Astrocyte (in vitro differentiated cells and primary cell): ENCODE measurements around the gene SMARCA4. TPM values are rescaled to one million over a fixed set of nuclear protein-coding genes. Genes with fewer than 3 reads are reported as not detected.
A peak's percentile ranks its signal among the peaks of the same experiment; 100 is the strongest.

Source experiments
- DNase-seq: peaks from one replicate; pipeline ENCODE4 v3.0.0-alpha.2; 2010; ENCODE audit warnings: low read depth
- FAIRE-seq: peaks from 2 replicates; lab custom pipeline; 2011; peaks lifted over from hg19 to GRCh38; lab: Jason Lieb, UNC
- H2AFZ ChIP-seq: 2 replicates; pipeline ENCODE4 v1.6.0; 2012; ENCODE audit warnings: low read depth, low read length, inconsistent platforms
- H3K27ac ChIP-seq: 2 replicates; pipeline ENCODE4 v1.5.1; 2011; ENCODE audit warnings: low read depth, low read length, inconsistent platforms
- H3K27me3 ChIP-seq: 2 replicates; pipeline ENCODE4 v1.6.0; 2011; ENCODE audit warnings: low read length, inconsistent platforms; ENCODE audit not compliant: insufficient read depth
- H3K36me3 ChIP-seq: 2 replicates; pipeline ENCODE4 v1.5.1; 2011; ENCODE audit warnings: low read length, inconsistent platforms; ENCODE audit not compliant: insufficient read depth
- H3K4me1 ChIP-seq: 2 replicates; pipeline ENCODE4 v1.5.1; 2011; ENCODE audit warnings: low read length, inconsistent platforms; ENCODE audit not compliant: insufficient read depth
- H3K4me2 ChIP-seq: 2 replicates; pipeline ENCODE4 v1.6.0; 2012; ENCODE audit warnings: low read length, inconsistent platforms
- H3K4me3 ChIP-seq: 2 replicates; pipeline ENCODE4 v1.5.1; 2011; ENCODE audit warnings: low read depth, mild to moderate bottlenecking, low read length, inconsistent platforms; ENCODE audit not compliant: insufficient read depth
- H3K79me2 ChIP-seq: 2 replicates; pipeline ENCODE4 v1.6.0; 2012; ENCODE audit warnings: mild to moderate bottlenecking, low read length, inconsistent platforms; ENCODE audit not compliant: insufficient read depth
- H3K9ac ChIP-seq: 2 replicates; pipeline ENCODE4 v1.6.0; 2012; ENCODE audit warnings: mild to moderate bottlenecking, low read length, inconsistent platforms
- H3K9me3 ChIP-seq: 2 replicates; pipeline ENCODE4 v1.5.1; 2012; ENCODE audit warnings: low read depth, mild to moderate bottlenecking, low read length, inconsistent platforms; ENCODE audit not compliant: insufficient read depth
- H4K20me1 ChIP-seq: 2 replicates; pipeline ENCODE4 v1.6.0; 2012; ENCODE audit warnings: low read length, inconsistent platforms; ENCODE audit not compliant: insufficient read depth
- H3K27ac Mint-ChIP-seq: one replicate; pipeline ENCODE4 v1.8.0; 2021; ENCODE audit warnings: mild to moderate bottlenecking, mixed read lengths; ENCODE audit not compliant: unreplicated experiment
- H3K27me3 Mint-ChIP-seq: one replicate; pipeline ENCODE4 v1.8.0; 2021; ENCODE audit warnings: low read depth, mixed read lengths; ENCODE audit not compliant: unreplicated experiment
- H3K36me3 Mint-ChIP-seq: one replicate; pipeline ENCODE4 v1.8.0; 2021; ENCODE audit warnings: low read depth, mixed read lengths; ENCODE audit not compliant: unreplicated experiment
- H3K4me1 Mint-ChIP-seq: one replicate; pipeline ENCODE4 v1.8.0; 2021; ENCODE audit warnings: low read depth, mixed read lengths; ENCODE audit not compliant: unreplicated experiment
- H3K4me3 Mint-ChIP-seq: one replicate; pipeline ENCODE4 v1.8.0; 2021; ENCODE audit warnings: mild to moderate bottlenecking, moderate library complexity, mixed read lengths; ENCODE audit not compliant: unreplicated experiment
- H3K9me3 Mint-ChIP-seq: one replicate; pipeline ENCODE4 v1.8.0; 2021; ENCODE audit warnings: mild to moderate bottlenecking, mixed read lengths; ENCODE audit not compliant: unreplicated experiment
- CTCF ChIP-seq: IDR thresholded peaks from 2 replicates; pipeline ENCODE4 v1.5.1; 2011; ENCODE audit warnings: low read depth, mild to moderate bottlenecking, inconsistent platforms, low read length, moderate library complexity; ENCODE audit not compliant: insufficient read depth
- EZH2 ChIP-seq: IDR thresholded peaks from 2 replicates; pipeline ENCODE4 v1.6.1; 2012; ENCODE audit warnings: mild to moderate bottlenecking, low read length, inconsistent platforms; ENCODE audit not compliant: insufficient read depth
- total RNA-seq: library from RNA; stranded (reverse); gene quantifications from 2 replicates; pipeline ENCODE4 v1.2.1, GENCODE V29; 2021

Gene SMARCA4
- total RNA-seq, 1 donor from 2014 or later, result 159 TPM

GRCh38 chr19:10987571-10988297 is 26.9 kb downstream of the SMARCA4 start:
- H3K4me3 Mint-ChIP-seq, result no peak overlapping the region
- H3K9me3 ChIP-seq, result no peaks in the 10 kb centered on the region
- H3K36me3 ChIP-seq, result peaks cover 28% of the 10 kb centered on the region

DNA sequence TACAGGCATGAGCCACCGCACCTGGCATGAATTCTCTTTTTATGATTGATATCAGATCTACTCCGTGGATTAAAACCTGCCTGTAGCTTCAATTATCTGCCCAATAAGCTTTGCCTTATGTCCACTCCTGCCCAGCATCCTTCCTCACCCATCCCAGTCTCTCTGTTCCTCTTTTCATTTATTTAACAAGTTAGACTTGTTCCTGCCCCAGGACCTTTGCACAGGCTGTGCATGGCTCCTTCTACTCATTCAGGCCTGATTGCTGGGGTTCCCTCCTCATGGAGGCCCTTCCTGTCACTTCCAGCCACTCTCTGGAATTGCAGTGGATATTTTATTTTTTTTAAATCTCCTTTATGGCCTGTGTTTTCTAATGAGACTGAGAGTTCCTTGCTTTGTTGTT is 27.6 kb downstream of the SMARCA4 start:
- Histone ChIP-seq H4K20me1 (peaks cover 65% of the 10 kb centered on the region), H3K36me3 (peaks cover 28% of the 10 kb centered on the region)

More at GRCh38 chr19:10987571-10988297, 26.9 kb downstream of the SMARCA4 start:
- no peak overlapping the region for H3K4me2 ChIP-seq
- no peaks in the 10 kb centered on the region for H3K4me1 ChIP-seq
- peaks cover 66% of the 10 kb centered on the region for H4K20me1 ChIP-seq
- Mint-ChIP-seq H3K4me1 (no peaks in the 10 kb centered on the region), H3K36me3 (peaks cover 18% of the 10 kb centered on the region), H3K9me3 (no peaks in the 10 kb centered on the region), H3K27me3 (no peaks in the 10 kb centered on the region), H3K27ac (peak overlapping the region; percentile 41)
- no peak overlapping the region for H3K27ac ChIP-seq
- H3K9ac ChIP-seq, result no peak overlapping the region
- H3K79me2 ChIP-seq, result peaks cover 45% of the 10 kb centered on the region
- H2AFZ ChIP-seq, result no peak overlapping the region
- no peak overlapping the region for H3K4me3 ChIP-seq
- DNase-seq (no peak), FAIRE-seq (no peak)
- H3K27me3 ChIP-seq, result no peaks in the 10 kb centered on the region
- TF ChIP-seq EZH2, result no peak
- TF ChIP-seq CTCF, result no peak

More for the DNA sequence above, 27.6 kb downstream of the SMARCA4 start:
- peaks cover 39% of the 10 kb centered on the region for H3K79me2 ChIP-seq
- Mint-ChIP-seq H3K36me3 (peaks cover 18% of the 10 kb centered on the region), H3K27ac (no peak overlapping the region), H3K4me1 (no peaks in the 10 kb centered on the region), H3K4me3 (no peak overlapping the region), H3K9me3 (no peaks in the 10 kb centered on the region), H3K27me3 (no peaks in the 10 kb centered on the region)
- H3K4me3 ChIP-seq, result no peak overlapping the region
- no peak overlapping the region for H3K27ac ChIP-seq
- no peaks in the 10 kb centered on the region for H3K9me3 ChIP-seq
- no peak for FAIRE-seq
- no peaks in the 10 kb centered on the region for H3K27me3 ChIP-seq
- H3K9ac ChIP-seq, result no peak overlapping the region
- H2AFZ ChIP-seq, result no peak overlapping the region
- H3K4me2 ChIP-seq, result no peak overlapping the region
- TF ChIP-seq CTCF (no peak), EZH2 (no peak)
- H3K4me1 ChIP-seq, result no peaks in the 10 kb centered on the region
- no peak for DNase-seq
